Endothelial cell of umbilical vein (primary cell): ENCODE data around the gene LDOC1.

ENCODE experiments used
- EZH2 ChIP-seq: IDR thresholded peaks from 2 replicates; pipeline ENCODE4 v1.6.1; 2012; ENCODE audit warnings: borderline replicate concordance, low read depth, mild to moderate bottlenecking, moderate library complexity, low read length, inconsistent platforms; ENCODE audit not compliant: severe bottlenecking
- JUN ChIP-seq: IDR thresholded peaks from 2 replicates; pipeline ENCODE4 v1.6.1; 2011; ENCODE audit warnings: borderline replicate concordance, low read depth; ENCODE audit not compliant: insufficient read length, insufficient read depth
- MYC ChIP-seq: IDR thresholded peaks from one replicate; pipeline ENCODE4 v1.6.1; 2011; ENCODE audit warnings: mild to moderate bottlenecking, low read depth, low read length
- POLR2A ChIP-seq: IDR thresholded peaks from 2 replicates; pipeline ENCODE4 v1.6.1; 2012; ENCODE audit warnings: low read depth, mild to moderate bottlenecking, control low read depth, low read length
- POLR2AphosphoS5 ChIP-seq: IDR thresholded peaks from 2 replicates; pipeline ENCODE4 v1.6.1; 2012; ENCODE audit warnings: low read depth, mild to moderate bottlenecking, control low read depth, low read length, moderate library complexity; ENCODE audit not compliant: insufficient read depth
- TF ChIP-seq, protein P1 (sequence below), 2 donors: IDR thresholded peaks; 1 replicate in 1 of 2; 2 replicates in 1 of 2; pipeline ENCODE4 v1.5.1; 2011; ENCODE audit warnings: low read length in 2 of 2, mild to moderate bottlenecking in 2 of 2, moderate library complexity in 2 of 2, control low read depth in 1 of 2, inconsistent platforms in 1 of 2, low read depth in 1 of 2; ENCODE audit not compliant: insufficient read depth in 1 of 2; ENCODE audit errors: extremely low read depth in 1 of 2
- TF ChIP-seq, protein P2 (sequence below): IDR thresholded peaks from 2 replicates; pipeline ENCODE4 v1.6.1; 2011; ENCODE audit not compliant: insufficient read depth, insufficient read length

DNA sequence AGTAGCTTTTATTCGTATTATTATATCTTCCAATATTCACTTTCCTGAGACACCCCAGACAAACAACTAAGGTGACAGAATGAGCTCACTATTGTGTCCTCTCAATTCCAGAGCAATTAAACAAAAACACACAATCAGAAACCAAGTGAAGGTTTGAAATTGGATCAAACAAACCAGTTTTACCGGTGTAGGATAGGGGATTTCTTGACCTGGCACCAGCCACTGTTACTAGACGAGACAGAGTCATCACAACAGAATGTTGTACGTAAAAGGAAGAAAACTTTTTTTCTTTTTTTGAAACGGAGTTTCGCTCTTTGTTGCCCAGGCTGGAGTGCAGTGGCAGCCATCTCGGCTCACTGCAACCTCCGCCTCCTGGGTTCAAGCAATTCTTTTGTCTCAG lies 43.7 kb downstream of the LDOC1 start:
- TF ChIP-seq POLR2A (no peak), POLR2AphosphoS5 (no peak), EZH2 (no peak), MYC (no peak), JUN (no peak)
- TF ChIP-seq, protein P1, sequence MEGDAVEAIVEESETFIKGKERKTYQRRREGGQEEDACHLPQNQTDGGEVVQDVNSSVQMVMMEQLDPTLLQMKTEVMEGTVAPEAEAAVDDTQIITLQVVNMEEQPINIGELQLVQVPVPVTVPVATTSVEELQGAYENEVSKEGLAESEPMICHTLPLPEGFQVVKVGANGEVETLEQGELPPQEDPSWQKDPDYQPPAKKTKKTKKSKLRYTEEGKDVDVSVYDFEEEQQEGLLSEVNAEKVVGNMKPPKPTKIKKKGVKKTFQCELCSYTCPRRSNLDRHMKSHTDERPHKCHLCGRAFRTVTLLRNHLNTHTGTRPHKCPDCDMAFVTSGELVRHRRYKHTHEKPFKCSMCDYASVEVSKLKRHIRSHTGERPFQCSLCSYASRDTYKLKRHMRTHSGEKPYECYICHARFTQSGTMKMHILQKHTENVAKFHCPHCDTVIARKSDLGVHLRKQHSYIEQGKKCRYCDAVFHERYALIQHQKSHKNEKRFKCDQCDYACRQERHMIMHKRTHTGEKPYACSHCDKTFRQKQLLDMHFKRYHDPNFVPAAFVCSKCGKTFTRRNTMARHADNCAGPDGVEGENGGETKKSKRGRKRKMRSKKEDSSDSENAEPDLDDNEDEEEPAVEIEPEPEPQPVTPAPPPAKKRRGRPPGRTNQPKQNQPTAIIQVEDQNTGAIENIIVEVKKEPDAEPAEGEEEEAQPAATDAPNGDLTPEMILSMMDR (IDR thresholded peaks at IDR 0.05; ENCODE audit: extremely low read depth in 1 of 2, insufficient read depth in 1 of 2, low read depth in 1 of 2, low read length in 2 of 2): no peak
- TF ChIP-seq, protein P2, sequence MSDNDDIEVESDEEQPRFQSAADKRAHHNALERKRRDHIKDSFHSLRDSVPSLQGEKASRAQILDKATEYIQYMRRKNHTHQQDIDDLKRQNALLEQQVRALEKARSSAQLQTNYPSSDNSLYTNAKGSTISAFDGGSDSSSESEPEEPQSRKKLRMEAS: no peak
